HG03520 (cell line): ENCODE data around the gene GRIA1.
"Not testable (repeated sequence)": the region's sequence is repeated elsewhere in the genome, so short reads cannot be mapped to it uniquely, and the experiment has no call there.

Experiments
- ATAC-seq: cut with Tn5 transposase; IDR thresholded peaks from one replicate; pipeline ENCODE4 v1.9.1; 2021; ENCODE audit warnings: mild to moderate bottlenecking, moderate library complexity; ENCODE audit not compliant: unreplicated experiment

The GRIA1 gene

GRCh38 chr5:153711755-153712154 is 221.3 kb downstream of the GRIA1 start:
- ATAC-seq = no peak

DNA sequence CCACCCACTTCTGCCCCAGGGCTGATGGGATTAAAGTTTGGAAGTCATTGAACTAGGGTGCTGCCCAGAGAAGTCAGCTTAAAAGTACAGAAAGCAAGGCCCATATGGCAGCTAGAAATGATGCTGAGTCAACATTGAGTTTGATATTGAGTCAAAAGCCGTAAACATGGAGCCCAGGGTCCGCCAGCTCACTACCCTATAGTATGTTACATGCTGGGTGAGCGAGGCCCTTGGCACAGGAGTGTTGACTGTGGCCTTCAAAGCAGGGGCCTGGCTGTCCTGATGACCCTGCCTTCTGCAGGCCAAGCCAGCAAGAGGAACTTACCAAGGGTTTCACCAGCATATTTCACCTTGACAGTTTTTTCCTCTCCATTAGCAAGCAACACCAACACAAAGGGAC is 222.5 kb downstream of the GRIA1 start:
- ATAC-seq = no peak

DNA sequence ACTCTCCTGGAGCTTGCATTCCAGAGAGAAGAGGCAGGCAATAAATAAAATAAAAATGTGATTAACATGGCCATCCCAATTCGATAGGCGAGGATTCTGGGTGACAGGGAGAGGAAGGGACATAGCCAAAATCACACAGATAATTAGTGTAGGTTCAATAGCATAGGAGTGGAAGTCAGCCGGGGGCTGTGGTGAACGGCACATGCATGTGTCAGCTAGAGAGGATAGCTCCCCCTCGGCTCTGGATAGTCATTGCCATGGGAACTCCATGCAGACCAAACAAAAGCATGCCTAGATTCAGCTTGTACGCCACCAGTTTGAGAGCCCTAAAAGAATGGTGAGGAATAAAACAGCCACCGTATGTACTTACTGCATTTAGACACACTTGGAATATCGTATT is 223.5 kb downstream of the GRIA1 start:
- no peak for ATAC-seq

GRCh38 chr5:153714798-153715197 is 224.3 kb downstream of the GRIA1 start:
- no peak for ATAC-seq

DNA sequence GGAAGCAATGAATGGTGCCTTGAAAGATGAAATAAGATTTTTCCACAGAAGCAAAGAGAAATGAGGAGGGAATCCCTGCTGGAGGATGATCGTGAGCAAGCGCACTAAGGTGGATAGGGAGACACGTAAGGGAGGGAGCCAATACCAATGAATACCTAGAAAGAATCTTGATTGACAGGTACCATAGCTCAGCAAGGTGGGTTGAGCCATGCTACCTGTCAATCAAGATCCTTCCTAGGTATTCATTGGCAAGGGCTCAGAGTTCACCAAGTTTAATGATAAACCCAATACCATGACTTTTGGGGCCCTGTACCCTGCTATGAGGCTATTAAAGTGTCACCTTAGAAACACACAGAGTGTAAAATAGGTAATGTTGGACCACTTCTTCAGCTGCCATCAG is 226.8 kb downstream of the GRIA1 start:
- ATAC-seq = no peak

GRCh38 chr5:153718713-153719112 is 228.2 kb downstream of the GRIA1 start:
- no peak for ATAC-seq

DNA sequence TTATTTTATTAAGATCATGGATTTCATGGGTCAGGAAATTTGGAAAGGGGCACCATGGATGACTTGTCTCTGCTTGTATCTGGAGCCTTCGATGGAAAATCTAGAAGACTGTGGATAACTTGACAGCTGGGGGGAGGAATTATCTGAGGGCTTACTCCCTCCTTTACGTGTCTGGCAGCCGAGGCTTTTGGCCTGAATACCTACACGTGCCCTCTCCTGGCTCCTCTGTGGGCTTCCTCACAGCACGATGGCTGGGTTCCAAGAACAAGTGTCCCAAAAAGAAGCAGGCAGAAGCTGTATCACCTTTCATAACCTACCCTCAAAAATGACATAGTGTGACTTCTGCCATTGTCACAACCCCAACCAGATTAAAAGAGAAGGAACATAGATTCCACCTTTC is 228.9 kb downstream of the GRIA1 start:
- no peak for ATAC-seq

DNA sequence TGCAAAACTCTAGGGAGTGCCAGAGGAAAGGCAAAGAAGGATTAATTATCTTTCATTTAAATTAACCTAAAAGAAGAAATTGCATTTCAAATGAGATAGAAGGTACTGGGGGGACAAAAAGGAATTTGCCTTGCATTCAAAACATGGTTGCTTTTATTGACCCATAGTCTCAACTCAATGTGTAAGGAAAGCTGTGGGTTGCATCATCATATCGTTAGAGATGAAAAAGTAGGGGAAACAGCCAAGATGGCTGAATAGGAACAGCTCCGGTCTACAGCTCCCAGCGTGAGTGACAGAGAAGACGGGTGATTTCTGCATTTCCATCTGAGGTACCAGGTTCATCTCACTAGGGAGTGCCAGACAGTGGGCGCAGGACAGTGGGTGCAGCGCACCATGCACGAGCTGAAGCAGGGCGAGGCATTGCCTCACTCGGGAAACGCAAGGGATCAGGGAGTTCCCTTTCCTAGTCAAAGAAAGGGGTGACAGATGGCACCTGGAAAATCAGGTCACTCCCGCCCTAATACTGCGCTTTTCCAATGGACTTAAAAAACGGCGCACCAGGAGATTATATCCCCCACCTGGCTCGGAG is 232.6 kb downstream of the GRIA1 start:
- not testable (repeated sequence) for ATAC-seq

DNA sequence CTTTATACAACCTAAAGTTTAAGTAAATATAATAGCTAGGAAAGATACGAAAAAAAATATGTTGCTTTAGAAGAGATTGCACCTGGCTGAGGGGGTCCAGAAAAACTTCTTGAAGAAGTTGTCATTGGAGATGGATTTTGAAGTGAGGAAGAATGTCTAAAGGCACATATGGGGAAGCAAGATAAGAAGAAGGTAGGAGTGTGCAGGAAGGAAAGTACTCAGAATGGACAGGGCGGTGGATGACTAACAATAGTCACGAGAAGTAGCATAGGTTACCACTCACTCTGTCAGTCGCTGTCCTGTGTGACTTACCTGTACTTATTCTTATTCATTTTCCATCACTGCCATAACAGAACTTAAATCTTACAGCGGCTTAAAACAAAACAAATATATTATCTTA is 251.6 kb downstream of the GRIA1 start:
- no peak for ATAC-seq

- ATAC-seq = no peak
These were observed 254.3 kb downstream of the GRIA1 start for GRCh38 chr5:153744751-153745150.

DNA sequence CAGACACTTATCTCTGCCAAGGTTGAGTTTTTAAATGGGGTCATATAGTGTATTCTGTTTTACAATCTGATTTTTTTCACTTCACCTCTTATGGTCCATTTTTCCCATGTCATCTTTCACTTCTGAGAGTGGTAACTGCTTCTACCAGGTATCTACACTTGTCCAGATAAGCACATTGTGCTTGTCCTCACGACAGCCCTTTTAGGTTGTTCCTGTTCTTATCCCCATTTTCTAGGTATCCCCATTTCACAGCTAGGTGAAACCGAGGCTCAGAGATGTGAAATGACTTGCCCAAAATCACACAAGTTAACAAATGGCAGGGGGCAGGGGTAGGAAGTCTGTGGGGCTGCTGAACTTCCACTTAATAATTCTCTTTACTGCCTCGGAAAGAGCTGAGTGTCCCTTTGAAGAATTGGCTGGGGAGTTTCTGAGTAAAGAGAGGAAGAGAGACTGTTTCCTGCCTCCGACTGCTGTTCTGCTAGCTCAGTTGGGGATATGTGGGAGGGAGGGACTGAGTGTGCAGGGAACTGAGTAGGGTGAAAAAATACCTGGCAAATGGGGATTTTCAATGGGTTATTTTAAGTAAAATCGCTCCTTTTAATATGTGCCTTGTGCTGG is 255.4 kb downstream of the GRIA1 start:
- ATAC-seq = no peak

DNA sequence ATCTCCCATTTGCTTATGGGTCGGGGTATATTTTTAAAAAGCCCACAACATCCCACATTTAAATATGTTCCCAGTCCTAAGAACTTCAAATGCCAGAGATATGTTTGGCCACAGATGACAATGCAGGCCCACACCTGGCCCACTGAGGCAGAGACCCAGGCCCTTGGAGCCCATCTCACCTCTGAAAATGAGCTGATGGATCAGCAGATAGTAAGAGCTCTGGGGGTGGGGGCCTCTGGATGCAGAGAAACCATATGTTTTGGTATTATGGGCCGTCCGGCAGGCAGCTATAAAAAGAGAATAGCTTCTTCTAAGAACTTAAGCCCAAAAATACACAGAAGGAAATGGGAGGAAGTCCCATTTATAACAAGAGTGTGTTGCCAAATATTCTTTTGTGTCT is 256.0 kb downstream of the GRIA1 start:
- ATAC-seq = no peak

GRCh38 chr5:153748823-153749222 is 258.4 kb downstream of the GRIA1 start:
- no peak for ATAC-seq

DNA sequence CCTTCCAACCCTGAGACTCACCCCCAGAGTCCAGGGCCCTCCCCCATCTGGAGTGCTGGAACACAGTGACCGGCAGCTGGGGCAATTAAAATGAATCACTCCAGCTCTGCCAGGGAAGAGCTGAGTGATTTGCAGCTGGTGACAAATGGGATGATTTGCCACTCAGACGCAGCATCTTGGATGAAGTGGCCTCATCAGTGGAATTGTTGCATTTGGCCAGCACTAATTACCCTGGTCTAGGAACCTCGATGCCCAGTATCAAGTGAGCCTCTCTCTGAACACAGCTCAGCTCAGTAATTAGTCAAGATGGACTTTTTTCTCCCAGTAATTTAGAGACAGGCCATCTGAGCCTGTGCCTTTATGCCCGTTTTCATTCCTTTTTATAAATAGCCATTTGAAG is 259.5 kb downstream of the GRIA1 start:
- ATAC-seq = no peak

DNA sequence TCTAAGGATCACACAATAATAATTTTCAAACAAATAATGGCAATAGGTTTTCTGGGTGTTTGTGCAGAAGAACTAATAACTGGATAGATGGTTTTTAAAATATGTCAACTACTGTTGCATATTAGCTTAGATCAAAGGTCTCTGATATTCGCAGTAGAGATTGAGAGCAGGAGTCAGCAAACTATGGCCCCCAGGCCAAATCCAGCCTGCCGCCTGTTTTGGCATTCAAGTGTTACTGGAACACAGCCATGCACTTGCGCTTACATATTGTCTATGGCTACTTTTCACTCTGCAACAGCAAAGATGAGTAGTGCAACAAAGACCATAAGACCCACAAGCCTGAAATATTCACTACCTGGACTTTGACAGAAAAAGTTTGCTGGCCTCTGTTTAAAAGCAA is 260.8 kb downstream of the GRIA1 start:
- no peak for ATAC-seq

DNA sequence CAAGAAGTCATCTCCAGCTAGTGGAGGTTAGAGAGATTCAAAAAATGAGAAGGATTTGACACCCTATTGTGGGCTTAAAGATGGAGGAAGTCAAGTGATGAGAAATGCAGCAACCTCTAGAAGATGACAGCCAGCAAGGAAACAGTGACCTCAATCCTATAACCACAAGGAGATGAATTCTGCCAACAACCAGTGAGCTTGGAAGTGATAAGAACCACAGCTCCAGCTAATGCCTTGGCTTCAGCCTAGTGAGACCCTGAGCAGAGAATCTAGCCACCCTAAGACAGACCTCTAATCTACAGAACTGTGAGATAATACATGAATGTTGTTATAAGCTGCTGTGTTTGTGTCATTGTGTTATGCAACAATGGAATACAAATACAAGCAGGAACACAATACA is 262.4 kb downstream of the GRIA1 start:
- ATAC-seq = no peak

DNA sequence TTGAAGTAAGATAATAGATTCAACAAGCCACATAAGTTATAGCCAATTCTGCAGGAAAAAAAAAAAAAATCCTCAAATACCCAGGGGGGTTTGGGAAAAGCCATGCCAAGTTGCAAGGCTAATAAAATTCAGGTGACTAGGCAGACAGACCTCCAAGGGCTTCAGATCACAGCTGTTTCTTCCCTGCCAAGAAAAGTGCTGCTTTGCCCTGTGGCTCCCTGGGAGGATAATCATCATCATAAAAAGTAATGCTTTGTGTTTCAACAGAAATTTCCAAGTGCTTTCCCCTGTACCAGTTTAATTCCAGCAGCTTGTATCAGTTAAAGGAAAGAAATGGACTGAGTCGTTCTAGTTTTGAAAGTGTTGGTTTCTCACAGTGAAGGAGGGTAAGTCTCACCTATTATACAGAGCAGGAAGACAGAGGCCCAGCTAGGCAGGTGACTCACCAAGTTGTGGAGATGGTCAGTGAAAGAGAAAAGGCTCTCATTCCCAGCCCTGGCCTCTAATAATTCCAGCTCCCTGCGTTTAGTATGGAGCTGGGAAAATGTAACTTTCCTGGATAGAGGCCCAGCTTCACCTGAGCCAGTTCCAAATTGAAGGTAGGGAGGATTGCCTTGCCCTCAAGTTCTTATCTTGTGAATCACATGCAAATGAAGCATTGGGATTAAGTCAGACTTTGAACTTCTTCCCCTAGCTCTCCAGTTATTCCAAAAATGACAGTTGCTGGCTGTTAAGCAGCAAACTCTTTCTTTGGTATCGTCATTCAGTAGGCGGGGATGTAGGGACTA is 263.4 kb downstream of the GRIA1 start:
- ATAC-seq = no peak

GRCh38 chr5:153755913-153756500 is 265.5 kb downstream of the GRIA1 start:
- ATAC-seq = no peak

GRCh38 chr5:153756540-153756939 is 266.1 kb downstream of the GRIA1 start:
- no peak for ATAC-seq

DNA sequence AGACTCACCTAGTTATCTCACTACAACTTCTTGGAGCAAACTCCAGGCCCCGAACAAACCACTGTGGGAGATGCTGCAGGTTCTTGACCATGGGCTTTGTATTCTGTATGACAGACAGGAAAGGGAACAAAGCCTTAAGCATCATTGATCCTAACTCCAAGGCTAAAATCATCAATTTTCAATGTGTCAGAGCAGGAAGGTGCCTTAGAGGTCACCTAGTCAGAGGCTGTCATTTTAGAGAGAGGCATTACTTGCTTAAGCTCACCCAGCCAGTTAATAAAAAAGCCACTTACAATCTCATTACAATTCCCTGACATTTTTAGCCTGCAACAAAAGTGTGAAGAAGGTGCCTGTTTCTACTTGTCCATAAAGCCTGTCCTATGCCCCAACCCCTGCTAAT is 275.5 kb downstream of the GRIA1 start:
- ATAC-seq = no peak

- ATAC-seq = no peak
These were observed 277.0 kb downstream of the GRIA1 start for GRCh38 chr5:153767221-153768188.
